HepG2 (cell line): ENCODE data around the gene URGCP. TPM values are rescaled to one million over a fixed set of nuclear protein-coding genes. Genes with fewer than 3 reads are reported as not detected.

Source experiments
- ATRX ChIP-seq: sonication (generic); formaldehyde crosslinking; IDR thresholded peaks from 2 replicates; pipeline ENCODE4 v1.4.0; 2020; ENCODE audit warnings: missing genetic modification reagents, borderline replicate concordance
- ETV5 ChIP-seq: IDR thresholded peaks from 2 replicates; pipeline ENCODE4 v1.6.1; 2018; ENCODE audit warnings: missing biosample characterization, missing genetic modification reagents, inconsistent platforms, borderline replicate concordance
- HOXA9 ChIP-seq: sonication (generic); formaldehyde crosslinking; IDR thresholded peaks from 2 replicates; pipeline ENCODE4 v1.8.1; 2022; ENCODE audit warnings: missing genetic modification reagents, mild to moderate bottlenecking, moderate library complexity, borderline replicate concordance
- JARID2 ChIP-seq: sonication (generic); formaldehyde crosslinking; IDR thresholded peaks from 2 replicates; pipeline ENCODE4 v1.8.1; 2023; ENCODE audit warnings: missing genetic modification reagents, inconsistent platforms; ENCODE audit not compliant: insufficient replicate concordance
- POLR2A ChIP-seq, 2 experiments: IDR thresholded peaks; 2 replicates each; pipeline ENCODE4 v1.6.1; 2011; ENCODE audit warnings: low read depth in 2 of 2, low read length in 2 of 2, mild to moderate bottlenecking in 1 of 2, moderate library complexity in 1 of 2; ENCODE audit not compliant: insufficient read depth in 1 of 2
- ZNF446 ChIP-seq: sonication (generic); formaldehyde crosslinking; IDR thresholded peaks from 2 replicates; pipeline ENCODE4 v1.5.0; 2020; ENCODE audit warnings: mild to moderate bottlenecking, missing genetic modification reagents
- ZNF496 ChIP-seq: sonication (generic); formaldehyde crosslinking; IDR thresholded peaks from 2 replicates; pipeline ENCODE4 v1.8.1; 2023; ENCODE audit warnings: mild to moderate bottlenecking, moderate library complexity, missing genetic modification reagents; ENCODE audit not compliant: insufficient replicate concordance
- ZNF543 ChIP-seq: sonication (generic); formaldehyde crosslinking; IDR thresholded peaks from 2 replicates; pipeline ENCODE4 v1.4.0; 2020; ENCODE audit warnings: mild to moderate bottlenecking, missing genetic modification reagents
- ZNF557 ChIP-seq: sonication (generic); formaldehyde crosslinking; IDR thresholded peaks from 2 replicates; pipeline ENCODE4 v1.4.0; 2020; ENCODE audit warnings: missing genetic modification reagents
- ZNF747 ChIP-seq: sonication (generic); formaldehyde crosslinking; IDR thresholded peaks from 2 replicates; pipeline ENCODE4 v1.8.1; 2023; ENCODE audit warnings: missing genetic modification reagents, mild to moderate bottlenecking, borderline replicate concordance
- ZNF761 ChIP-seq: sonication (generic); formaldehyde crosslinking; conservative IDR thresholded peaks from 2 replicates; pipeline ENCODE4 v1.4.0; 2020; ENCODE audit warnings: mild to moderate bottlenecking, missing genetic modification reagents
- polyA plus RNA-seq, 8 experiments: library from polyadenylated mRNA; depleted of rRNA in 3 of 8; stranded (reverse) in 7 of 8; unstranded in 1 of 8; fragments of >200 nt; fragmentation: Illumina TruSeq in 4 of 8; extraction: Trizol in 4 of 8; gene quantifications; 2 replicates each; pipeline versions ENCODE4 v1.2.1 to v1.2.3, GENCODE V29; 2011 to 2016; ENCODE audit warnings: low read depth in 4 of 8, missing spikeins in 1 of 8, mixed read lengths in 1 of 8; ENCODE audit not compliant: insufficient read depth in 1 of 8
- total RNA-seq, 5 experiments: library from RNA; depleted of rRNA; stranded (reverse); fragments of >200 nt; fragmentation: Illumina TruSeq; extraction: Trizol; gene quantifications; 2 replicates each; pipeline ENCODE4 v1.2.3, GENCODE V29; 2016; ENCODE audit warnings: low read depth in 1 of 5
- TF ChIP-seq, protein P1 (sequence below): sonication (generic); formaldehyde crosslinking; IDR thresholded peaks from 2 replicates; pipeline ENCODE4 v1.5.1; 2020; ENCODE audit warnings: missing genetic modification reagents, mild to moderate bottlenecking, borderline replicate concordance
- TF ChIP-seq, protein P2 (sequence below): sonication (generic); formaldehyde crosslinking; IDR thresholded peaks from 2 replicates; pipeline ENCODE4 v1.4.0; 2020; ENCODE audit warnings: missing genetic modification reagents, borderline replicate concordance
- TF ChIP-seq, protein P3 (sequence below): sonication (generic); formaldehyde crosslinking; IDR thresholded peaks from 2 replicates; pipeline ENCODE4 v1.5.1; 2020; ENCODE audit warnings: missing genetic modification reagents, mild to moderate bottlenecking, borderline replicate concordance
- TF ChIP-seq, protein P4 (sequence below): sonication (generic); formaldehyde crosslinking; IDR thresholded peaks from 2 replicates; pipeline ENCODE4 v1.8.0; 2022; ENCODE audit warnings: missing genetic modification reagents, low read depth, mild to moderate bottlenecking, borderline replicate concordance
- TF ChIP-seq, protein P5 (sequence below), 2 experiments: sonication (generic) in 1 of 2; formaldehyde crosslinking in 1 of 2; IDR thresholded peaks; 2 replicates each; pipeline versions ENCODE4 v1.4.0 to v1.6.1; 2018 to 2020; ENCODE audit warnings: missing genetic modification reagents in 2 of 2, borderline replicate concordance in 1 of 2, low read depth in 1 of 2, mild to moderate bottlenecking in 1 of 2, missing biosample characterization in 1 of 2
- TF ChIP-seq, protein P6 (sequence below): sonication (generic); formaldehyde crosslinking; IDR thresholded peaks from 2 replicates; pipeline ENCODE4 v1.5.0; 2020; ENCODE audit warnings: mild to moderate bottlenecking, missing genetic modification reagents, moderate library complexity
- TF ChIP-seq, protein P7 (sequence below): IDR thresholded peaks from 2 replicates; pipeline ENCODE4 v1.6.1; 2016; ENCODE audit warnings: missing compliant biosample characterization, missing genetic modification reagents, borderline replicate concordance

The URGCP gene
- total and polyA plus RNA-seq, 2 of the 13 experiments (the other 11 are each of a cell fraction or from before 2014, with no cell fraction given), result 22.3 to 25.8 TPM

DNA sequence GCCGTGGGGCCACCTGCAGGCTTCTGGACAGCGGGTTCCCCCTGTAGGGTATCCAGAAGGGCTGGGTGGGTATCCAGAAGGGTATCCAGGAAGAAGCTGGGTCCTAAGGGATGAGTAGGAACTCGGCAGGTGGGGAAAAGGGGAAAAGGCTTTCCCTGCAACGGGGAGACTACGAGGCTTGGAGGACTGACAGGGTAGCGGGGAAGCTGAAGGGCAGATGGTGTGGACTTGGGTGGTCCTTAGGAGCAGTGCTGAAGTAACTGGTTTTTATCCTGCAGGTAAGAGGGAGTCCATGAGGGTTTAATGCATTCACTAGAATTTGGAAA lies 20.4 kb upstream of the URGCP start (continued):
- TF ChIP-seq, protein P1, sequence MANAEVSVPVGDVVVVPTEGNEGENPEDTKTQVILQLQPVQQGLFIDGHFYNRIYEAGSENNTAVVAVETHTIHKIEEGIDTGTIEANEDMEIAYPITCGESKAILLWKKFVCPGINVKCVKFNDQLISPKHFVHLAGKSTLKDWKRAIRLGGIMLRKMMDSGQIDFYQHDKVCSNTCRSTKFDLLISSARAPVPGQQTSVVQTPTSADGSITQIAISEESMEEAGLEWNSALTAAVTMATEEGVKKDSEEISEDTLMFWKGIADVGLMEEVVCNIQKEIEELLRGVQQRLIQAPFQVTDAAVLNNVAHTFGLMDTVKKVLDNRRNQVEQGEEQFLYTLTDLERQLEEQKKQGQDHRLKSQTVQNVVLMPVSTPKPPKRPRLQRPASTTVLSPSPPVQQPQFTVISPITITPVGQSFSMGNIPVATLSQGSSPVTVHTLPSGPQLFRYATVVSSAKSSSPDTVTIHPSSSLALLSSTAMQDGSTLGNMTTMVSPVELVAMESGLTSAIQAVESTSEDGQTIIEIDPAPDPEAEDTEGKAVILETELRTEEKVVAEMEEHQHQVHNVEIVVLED, result 0 out of 2 replicates have a peak, but pooled peaks have one; percentile 5
- TF ChIP-seq POLR2A (IDR thresholded peaks at IDR 0.05; ENCODE audit: insufficient read depth in 1 of 2, low read depth in 2 of 2, low read length in 2 of 2) (no peak), ZNF446 (CRISPR knock-in tag) (no peak), ZNF557 (CRISPR knock-in tag) (0 out of 2 replicates have a peak, but pooled peaks have one; percentile 0), HOXA9 (CRISPR knock-in tag) (0 out of 2 replicates have a peak, but pooled peaks have one; percentile 15), ETV5 (CRISPR knock-in tag) (no peak), ATRX (CRISPR knock-in tag) (no peak), ZNF761 (CRISPR knock-in tag) (0 out of 2 replicates have a peak, but pooled peaks have one; percentile 24), ZNF543 (CRISPR knock-in tag) (peak; percentile 100), ZNF747 (CRISPR knock-in tag) (peak; percentile 3; the same call in 1 of the 2 replicates), ZNF496 (no peak), JARID2 (CRISPR knock-in tag) (no peak)
- TF ChIP-seq, protein P2, sequence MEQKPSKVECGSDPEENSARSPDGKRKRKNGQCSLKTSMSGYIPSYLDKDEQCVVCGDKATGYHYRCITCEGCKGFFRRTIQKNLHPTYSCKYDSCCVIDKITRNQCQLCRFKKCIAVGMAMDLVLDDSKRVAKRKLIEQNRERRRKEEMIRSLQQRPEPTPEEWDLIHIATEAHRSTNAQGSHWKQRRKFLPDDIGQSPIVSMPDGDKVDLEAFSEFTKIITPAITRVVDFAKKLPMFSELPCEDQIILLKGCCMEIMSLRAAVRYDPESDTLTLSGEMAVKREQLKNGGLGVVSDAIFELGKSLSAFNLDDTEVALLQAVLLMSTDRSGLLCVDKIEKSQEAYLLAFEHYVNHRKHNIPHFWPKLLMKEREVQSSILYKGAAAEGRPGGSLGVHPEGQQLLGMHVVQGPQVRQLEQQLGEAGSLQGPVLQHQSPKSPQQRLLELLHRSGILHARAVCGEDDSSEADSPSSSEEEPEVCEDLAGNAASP (CRISPR knock-in tag), result no peak
- TF ChIP-seq, protein P3, sequence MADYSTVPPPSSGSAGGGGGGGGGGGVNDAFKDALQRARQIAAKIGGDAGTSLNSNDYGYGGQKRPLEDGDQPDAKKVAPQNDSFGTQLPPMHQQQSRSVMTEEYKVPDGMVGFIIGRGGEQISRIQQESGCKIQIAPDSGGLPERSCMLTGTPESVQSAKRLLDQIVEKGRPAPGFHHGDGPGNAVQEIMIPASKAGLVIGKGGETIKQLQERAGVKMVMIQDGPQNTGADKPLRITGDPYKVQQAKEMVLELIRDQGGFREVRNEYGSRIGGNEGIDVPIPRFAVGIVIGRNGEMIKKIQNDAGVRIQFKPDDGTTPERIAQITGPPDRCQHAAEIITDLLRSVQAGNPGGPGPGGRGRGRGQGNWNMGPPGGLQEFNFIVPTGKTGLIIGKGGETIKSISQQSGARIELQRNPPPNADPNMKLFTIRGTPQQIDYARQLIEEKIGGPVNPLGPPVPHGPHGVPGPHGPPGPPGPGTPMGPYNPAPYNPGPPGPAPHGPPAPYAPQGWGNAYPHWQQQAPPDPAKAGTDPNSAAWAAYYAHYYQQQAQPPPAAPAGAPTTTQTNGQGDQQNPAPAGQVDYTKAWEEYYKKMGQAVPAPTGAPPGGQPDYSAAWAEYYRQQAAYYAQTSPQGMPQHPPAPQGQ (CRISPR knock-in tag), result no peak
- TF ChIP-seq, protein P4, sequence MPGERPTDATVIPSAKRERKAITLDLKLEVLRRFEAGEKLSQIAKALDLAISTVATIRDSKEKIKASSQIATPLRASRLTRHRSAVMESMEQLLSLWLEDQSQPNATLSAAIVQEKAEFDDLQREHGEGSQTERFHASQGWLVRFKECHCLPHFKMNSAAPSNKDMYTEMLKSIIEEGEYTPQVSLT (CRISPR knock-in tag), result 0 out of 2 replicates have a peak, but pooled peaks have one; percentile 8
- TF ChIP-seq, protein P5, sequence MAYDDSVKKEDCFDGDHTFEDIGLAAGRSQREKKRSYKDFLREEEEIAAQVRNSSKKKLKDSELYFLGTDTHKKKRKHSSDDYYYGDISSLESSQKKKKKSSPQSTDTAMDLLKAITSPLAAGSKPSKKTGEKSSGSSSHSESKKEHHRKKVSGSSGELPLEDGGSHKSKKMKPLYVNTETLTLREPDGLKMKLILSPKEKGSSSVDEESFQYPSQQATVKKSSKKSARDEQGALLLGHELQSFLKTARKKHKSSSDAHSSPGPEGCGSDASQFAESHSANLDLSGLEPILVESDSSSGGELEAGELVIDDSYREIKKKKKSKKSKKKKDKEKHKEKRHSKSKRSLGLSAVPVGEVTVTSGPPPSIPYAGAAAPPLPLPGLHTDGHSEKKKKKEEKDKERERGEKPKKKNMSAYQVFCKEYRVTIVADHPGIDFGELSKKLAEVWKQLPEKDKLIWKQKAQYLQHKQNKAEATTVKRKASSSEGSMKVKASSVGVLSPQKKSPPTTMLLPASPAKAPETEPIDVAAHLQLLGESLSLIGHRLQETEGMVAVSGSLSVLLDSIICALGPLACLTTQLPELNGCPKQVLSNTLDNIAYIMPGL (CRISPR knock-in tag; IDR thresholded peaks at IDR 0.05; ENCODE audit: borderline replicate concordance in 1 of 2, low read depth in 1 of 2), result peak in 1 of 2 experiments; percentile 5; a peak in 1 of 4 replicates
- TF ChIP-seq, protein P6, sequence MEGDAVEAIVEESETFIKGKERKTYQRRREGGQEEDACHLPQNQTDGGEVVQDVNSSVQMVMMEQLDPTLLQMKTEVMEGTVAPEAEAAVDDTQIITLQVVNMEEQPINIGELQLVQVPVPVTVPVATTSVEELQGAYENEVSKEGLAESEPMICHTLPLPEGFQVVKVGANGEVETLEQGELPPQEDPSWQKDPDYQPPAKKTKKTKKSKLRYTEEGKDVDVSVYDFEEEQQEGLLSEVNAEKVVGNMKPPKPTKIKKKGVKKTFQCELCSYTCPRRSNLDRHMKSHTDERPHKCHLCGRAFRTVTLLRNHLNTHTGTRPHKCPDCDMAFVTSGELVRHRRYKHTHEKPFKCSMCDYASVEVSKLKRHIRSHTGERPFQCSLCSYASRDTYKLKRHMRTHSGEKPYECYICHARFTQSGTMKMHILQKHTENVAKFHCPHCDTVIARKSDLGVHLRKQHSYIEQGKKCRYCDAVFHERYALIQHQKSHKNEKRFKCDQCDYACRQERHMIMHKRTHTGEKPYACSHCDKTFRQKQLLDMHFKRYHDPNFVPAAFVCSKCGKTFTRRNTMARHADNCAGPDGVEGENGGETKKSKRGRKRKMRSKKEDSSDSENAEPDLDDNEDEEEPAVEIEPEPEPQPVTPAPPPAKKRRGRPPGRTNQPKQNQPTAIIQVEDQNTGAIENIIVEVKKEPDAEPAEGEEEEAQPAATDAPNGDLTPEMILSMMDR (CRISPR knock-in tag), result peak; percentile 2; the same call in 1 of the 2 replicates
- TF ChIP-seq, protein P7, sequence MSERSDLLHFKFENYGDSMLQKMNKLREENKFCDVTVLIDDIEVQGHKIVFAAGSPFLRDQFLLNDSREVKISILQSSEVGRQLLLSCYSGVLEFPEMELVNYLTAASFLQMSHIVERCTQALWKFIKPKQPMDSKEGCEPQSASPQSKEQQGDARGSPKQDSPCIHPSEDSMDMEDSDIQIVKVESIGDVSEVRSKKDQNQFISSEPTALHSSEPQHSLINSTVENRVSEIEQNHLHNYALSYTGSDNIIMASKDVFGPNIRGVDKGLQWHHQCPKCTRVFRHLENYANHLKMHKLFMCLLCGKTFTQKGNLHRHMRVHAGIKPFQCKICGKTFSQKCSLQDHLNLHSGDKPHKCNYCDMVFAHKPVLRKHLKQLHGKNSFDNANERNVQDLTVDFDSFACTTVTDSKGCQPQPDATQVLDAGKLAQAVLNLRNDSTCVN (CRISPR knock-in tag), result peak; percentile 93; the same call in 1 of the 2 replicates
